SK-N-MC (cell line): ENCODE results near the gene TXLNG.

Experiments used
- EZH2 ChIP-seq: fragments of 200-600 bp; sonication (generic); IDR thresholded peaks from one replicate; pipeline ENCODE4 v1.6.1; 2017; ENCODE audit warnings: antibody characterized with exemption
- FOXP2 ChIP-seq: optimal IDR thresholded peaks from 2 replicates; pipeline ENCODE3; 2011; ENCODE audit warnings: mild to moderate bottlenecking, moderate library complexity; ENCODE audit not compliant: insufficient read depth; ENCODE audit errors: extremely low read length, control extremely low read depth
- POLR2AphosphoS5 ChIP-seq: IDR thresholded peaks from 2 replicates; pipeline ENCODE4 v1.6.1; 2012; ENCODE audit warnings: mild to moderate bottlenecking, low read depth, low read length, borderline replicate concordance

DNA sequence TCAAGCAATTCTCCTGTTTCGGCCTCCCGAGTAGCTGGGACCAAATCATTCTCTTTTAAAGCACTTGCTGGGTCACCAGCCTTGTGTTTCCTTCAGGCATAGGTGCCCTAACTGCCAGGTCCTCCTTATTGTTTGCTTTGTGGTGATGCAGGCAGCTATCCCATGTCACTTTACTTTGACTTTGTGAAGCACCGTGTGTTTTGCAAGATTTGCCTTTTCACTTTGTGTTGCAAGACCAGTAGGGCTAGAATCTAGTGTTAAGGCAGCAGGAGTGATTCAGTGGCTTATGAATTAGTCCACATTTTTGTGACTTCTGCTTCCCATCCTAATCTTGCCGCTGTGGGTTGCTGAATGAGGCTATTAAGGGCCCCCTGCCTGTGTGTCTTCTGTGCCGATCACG lies 46.7 kb upstream of the TXLNG start:
- TF ChIP-seq POLR2AphosphoS5 = no peak
- no peak for TF ChIP-seq EZH2
- no peak for TF ChIP-seq FOXP2
